Measurements from ENCODE around the gene NDUFS8. TPM values are rescaled to one million over a fixed set of nuclear protein-coding genes. Genes with fewer than 3 reads are reported as not detected.

NDUFS8 gene
- total and polyA plus RNA-seq, 2 experiments from 2014 or later, result 175 to 308 TPM

DNA sequence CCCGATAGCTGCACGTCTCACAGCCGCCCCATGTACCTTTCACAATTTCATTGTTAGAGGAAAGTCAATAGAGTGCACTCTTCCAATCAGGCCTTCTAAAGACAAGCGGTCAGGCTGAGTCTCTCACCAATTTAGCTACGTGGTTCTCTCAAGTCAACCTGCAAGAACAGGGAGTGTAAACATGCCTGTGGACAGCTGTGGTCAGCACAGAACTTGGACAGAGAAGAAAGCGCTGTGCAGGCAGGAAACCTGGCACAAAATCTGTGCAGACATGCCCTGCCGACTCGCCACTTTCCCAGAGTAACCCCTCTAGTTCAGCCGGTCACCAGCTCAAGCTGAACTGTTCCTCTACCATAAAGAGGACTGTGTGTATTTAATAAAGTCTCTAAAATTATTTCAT is 51.2 kb downstream of the NDUFS8 start (continued):
- TF ChIP-seq, protein P1, sequence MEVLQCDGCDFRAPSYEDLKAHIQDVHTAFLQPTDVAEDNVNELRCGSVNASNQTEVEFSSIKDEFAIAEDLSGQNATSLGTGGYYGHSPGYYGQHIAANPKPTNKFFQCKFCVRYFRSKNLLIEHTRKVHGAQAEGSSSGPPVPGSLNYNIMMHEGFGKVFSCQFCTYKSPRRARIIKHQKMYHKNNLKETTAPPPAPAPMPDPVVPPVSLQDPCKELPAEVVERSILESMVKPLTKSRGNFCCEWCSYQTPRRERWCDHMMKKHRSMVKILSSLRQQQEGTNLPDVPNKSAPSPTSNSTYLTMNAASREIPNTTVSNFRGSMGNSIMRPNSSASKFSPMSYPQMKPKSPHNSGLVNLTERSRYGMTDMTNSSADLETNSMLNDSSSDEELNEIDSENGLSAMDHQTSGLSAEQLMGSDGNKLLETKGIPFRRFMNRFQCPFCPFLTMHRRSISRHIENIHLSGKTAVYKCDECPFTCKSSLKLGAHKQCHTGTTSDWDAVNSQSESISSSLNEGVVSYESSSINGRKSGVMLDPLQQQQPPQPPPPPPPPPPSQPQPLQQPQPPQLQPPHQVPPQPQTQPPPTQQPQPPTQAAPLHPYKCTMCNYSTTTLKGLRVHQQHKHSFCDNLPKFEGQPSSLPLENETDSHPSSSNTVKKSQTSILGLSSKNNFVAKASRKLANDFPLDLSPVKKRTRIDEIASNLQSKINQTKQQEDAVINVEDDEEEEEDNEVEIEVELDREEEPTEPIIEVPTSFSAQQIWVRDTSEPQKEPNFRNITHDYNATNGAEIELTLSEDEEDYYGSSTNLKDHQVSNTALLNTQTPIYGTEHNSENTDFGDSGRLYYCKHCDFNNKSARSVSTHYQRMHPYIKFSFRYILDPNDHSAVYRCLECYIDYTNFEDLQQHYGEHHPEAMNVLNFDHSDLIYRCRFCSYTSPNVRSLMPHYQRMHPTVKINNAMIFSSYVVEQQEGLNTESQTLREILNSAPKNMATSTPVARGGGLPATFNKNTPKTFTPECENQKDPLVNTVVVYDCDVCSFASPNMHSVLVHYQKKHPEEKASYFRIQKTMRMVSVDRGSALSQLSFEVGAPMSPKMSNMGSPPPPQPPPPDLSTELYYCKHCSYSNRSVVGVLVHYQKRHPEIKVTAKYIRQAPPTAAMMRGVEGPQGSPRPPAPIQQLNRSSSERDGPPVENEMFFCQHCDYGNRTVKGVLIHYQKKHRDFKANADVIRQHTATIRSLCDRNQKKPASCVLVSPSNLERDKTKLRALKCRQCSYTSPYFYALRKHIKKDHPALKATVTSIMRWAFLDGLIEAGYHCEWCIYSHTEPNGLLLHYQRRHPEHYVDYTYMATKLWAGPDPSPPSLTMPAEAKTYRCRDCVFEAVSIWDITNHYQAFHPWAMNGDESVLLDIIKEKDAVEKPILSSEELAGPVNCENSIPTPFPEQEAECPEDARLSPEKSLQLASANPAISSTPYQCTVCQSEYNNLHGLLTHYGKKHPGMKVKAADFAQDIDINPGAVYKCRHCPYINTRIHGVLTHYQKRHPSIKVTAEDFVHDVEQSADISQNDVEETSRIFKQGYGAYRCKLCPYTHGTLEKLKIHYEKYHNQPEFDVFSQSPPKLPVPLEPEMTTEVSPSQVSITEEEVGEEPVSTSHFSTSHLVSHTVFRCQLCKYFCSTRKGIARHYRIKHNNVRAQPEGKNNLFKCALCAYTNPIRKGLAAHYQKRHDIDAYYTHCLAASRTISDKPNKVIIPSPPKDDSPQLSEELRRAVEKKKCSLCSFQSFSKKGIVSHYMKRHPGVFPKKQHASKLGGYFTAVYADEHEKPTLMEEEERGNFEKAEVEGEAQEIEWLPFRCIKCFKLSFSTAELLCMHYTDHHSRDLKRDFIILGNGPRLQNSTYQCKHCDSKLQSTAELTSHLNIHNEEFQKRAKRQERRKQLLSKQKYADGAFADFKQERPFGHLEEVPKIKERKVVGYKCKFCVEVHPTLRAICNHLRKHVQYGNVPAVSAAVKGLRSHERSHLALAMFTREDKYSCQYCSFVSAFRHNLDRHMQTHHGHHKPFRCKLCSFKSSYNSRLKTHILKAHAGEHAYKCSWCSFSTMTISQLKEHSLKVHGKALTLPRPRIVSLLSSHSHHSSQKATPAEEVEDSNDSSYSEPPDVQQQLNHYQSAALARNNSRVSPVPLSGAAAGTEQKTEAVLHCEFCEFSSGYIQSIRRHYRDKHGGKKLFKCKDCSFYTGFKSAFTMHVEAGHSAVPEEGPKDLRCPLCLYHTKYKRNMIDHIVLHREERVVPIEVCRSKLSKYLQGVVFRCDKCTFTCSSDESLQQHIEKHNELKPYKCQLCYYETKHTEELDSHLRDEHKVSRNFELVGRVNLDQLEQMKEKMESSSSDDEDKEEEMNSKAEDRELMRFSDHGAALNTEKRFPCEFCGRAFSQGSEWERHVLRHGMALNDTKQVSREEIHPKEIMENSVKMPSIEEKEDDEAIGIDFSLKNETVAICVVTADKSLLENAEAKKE (CRISPR knock-in tag; IDR thresholded peaks at IDR 0.05), result no peak
- no peak for TF ChIP-seq EZH2phosphoT487 (IDR thresholded peaks at IDR 0.05; ENCODE audit: unreplicated experiment)
- no peak for TF ChIP-seq EZH2 (IDR thresholded peaks at IDR 0.05; ENCODE audit: low read depth, unreplicated experiment)
- no peak for TF ChIP-seq STAT1 (IDR thresholded peaks at IDR 0.05; ENCODE audit: unreplicated experiment)
- TF ChIP-seq NANOG (IDR thresholded peaks at IDR 0.05; ENCODE audit: borderline replicate concordance), result no peak
- TF ChIP-seq, protein P2, sequence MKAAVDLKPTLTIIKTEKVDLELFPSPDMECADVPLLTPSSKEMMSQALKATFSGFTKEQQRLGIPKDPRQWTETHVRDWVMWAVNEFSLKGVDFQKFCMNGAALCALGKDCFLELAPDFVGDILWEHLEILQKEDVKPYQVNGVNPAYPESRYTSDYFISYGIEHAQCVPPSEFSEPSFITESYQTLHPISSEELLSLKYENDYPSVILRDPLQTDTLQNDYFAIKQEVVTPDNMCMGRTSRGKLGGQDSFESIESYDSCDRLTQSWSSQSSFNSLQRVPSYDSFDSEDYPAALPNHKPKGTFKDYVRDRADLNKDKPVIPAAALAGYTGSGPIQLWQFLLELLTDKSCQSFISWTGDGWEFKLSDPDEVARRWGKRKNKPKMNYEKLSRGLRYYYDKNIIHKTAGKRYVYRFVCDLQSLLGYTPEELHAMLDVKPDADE (IDR thresholded peaks at IDR 0.05), result no peak
- no peak for TF ChIP-seq JUNB (IDR thresholded peaks at IDR 0.05; ENCODE audit: unreplicated experiment)
- TF ChIP-seq, protein P3, sequence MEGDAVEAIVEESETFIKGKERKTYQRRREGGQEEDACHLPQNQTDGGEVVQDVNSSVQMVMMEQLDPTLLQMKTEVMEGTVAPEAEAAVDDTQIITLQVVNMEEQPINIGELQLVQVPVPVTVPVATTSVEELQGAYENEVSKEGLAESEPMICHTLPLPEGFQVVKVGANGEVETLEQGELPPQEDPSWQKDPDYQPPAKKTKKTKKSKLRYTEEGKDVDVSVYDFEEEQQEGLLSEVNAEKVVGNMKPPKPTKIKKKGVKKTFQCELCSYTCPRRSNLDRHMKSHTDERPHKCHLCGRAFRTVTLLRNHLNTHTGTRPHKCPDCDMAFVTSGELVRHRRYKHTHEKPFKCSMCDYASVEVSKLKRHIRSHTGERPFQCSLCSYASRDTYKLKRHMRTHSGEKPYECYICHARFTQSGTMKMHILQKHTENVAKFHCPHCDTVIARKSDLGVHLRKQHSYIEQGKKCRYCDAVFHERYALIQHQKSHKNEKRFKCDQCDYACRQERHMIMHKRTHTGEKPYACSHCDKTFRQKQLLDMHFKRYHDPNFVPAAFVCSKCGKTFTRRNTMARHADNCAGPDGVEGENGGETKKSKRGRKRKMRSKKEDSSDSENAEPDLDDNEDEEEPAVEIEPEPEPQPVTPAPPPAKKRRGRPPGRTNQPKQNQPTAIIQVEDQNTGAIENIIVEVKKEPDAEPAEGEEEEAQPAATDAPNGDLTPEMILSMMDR (conservative IDR thresholded peaks at IDR 0.05; ENCODE audit: low read depth in 2 of 2), result no peak
- TF ChIP-seq ZNF114 (CRISPR knock-in tag; IDR thresholded peaks at IDR 0.05), result no peak
- no peak for TF ChIP-seq ZNF331 (CRISPR knock-in tag; IDR thresholded peaks at IDR 0.05; ENCODE audit: low read depth)
- TF ChIP-seq POLR2AphosphoS5 (IDR thresholded peaks at IDR 0.05; ENCODE audit: low read depth), result no peak

Data from GM23338 (cell line).